T-helper 2 cell treated with Interferon-gamma antibody and Interleukin-4, amounts not matched to agents 100 ng/mL and 5 ng/mL, for 36 hours (primary cell): Measurements from ENCODE around the gene LGALS9C. TPM values are rescaled to one million over a fixed set of nuclear protein-coding genes. Genes with fewer than 3 reads are reported as not detected.
"Not testable (repeated sequence)": the region's sequence is repeated elsewhere in the genome, so short reads cannot be mapped to it uniquely, and the experiment has no call there.

ENCODE experiments used
- intact Hi-C: fragments of 100-400 bp; cut with micrococcal nuclease; formaldehyde crosslinking; loops from one replicate; pipeline ENCODE4 v1.15.1; 2023
- total RNA-seq: library from RNA; stranded (reverse); gene quantifications from 2 replicates; pipeline ENCODE4 v1.2.3, GENCODE V29; 2022

LGALS9C gene
- 5.8 and 6.3 TPM in 2 replicates for total RNA-seq

- intact Hi-C loops = not testable (repeated sequence)
Observed at GRCh38 chr17:18476508-18477308, at the start of gene LGALS9C. LGALS9C (plus strand) TSS chr17:18476789; CDS start chr17:18476855, 66 bp downstream.

- intact Hi-C loops = not testable (repeated sequence)
Observed at GRCh38 chr17:18432206-18432605, 44.4 kb upstream of the LGALS9C start.

- intact Hi-C loops = not testable (repeated sequence)
Observed at GRCh38 chr17:18439465-18439870, 37.1 kb upstream of the LGALS9C start.

GRCh38 chr17:18442093-18442492 is 34.5 kb upstream of the LGALS9C start:
- intact Hi-C loops = not testable (repeated sequence)

- intact Hi-C loops = not testable (repeated sequence)
Observed at GRCh38 chr17:18442532-18442931, 34.1 kb upstream of the LGALS9C start.

- intact Hi-C loops = not testable (repeated sequence)
Observed at GRCh38 chr17:18447476-18448205, 28.9 kb upstream of the LGALS9C start.

GRCh38 chr17:18448311-18448710 is 28.3 kb upstream of the LGALS9C start:
- intact Hi-C loops = not testable (repeated sequence)

GRCh38 chr17:18449833-18450232 is 26.8 kb upstream of the LGALS9C start:
- intact Hi-C loops = not testable (repeated sequence)

- intact Hi-C loops = not testable (repeated sequence)
Observed at GRCh38 chr17:18450998-18451397, 25.6 kb upstream of the LGALS9C start.

- intact Hi-C loops = not testable (repeated sequence)
Observed at GRCh38 chr17:18451969-18452368, 24.6 kb upstream of the LGALS9C start.

- intact Hi-C loops = not testable (repeated sequence)
Observed at GRCh38 chr17:18459035-18459434, 17.6 kb upstream of the LGALS9C start.

GRCh38 chr17:18463831-18464502 is 12.6 kb upstream of the LGALS9C start:
- intact Hi-C loops = not testable (repeated sequence)

GRCh38 chr17:18466250-18466983 is 10.2 kb upstream of the LGALS9C start:
- intact Hi-C loops = not testable (repeated sequence)

- intact Hi-C loops = not testable (repeated sequence)
Observed at GRCh38 chr17:18467001-18467400, 9.6 kb upstream of the LGALS9C start.

- intact Hi-C loops = not testable (repeated sequence)
Observed at GRCh38 chr17:18468472-18469171, 8.0 kb upstream of the LGALS9C start.

- intact Hi-C loops = not testable (repeated sequence)
Observed at GRCh38 chr17:18469837-18470236, 6.8 kb upstream of the LGALS9C start.

GRCh38 chr17:18470345-18470930 is 6.2 kb upstream of the LGALS9C start:
- intact Hi-C loops = not testable (repeated sequence)

- intact Hi-C loops = not testable (repeated sequence)
Observed at GRCh38 chr17:18473967-18474366, 2.6 kb upstream of the LGALS9C start.

- intact Hi-C loops = not testable (repeated sequence)
Observed at GRCh38 chr17:18474754-18475153, 1.8 kb upstream of the LGALS9C start.

GRCh38 chr17:18477367-18477766 is 778 bp downstream of the LGALS9C start:
- intact Hi-C loops = not testable (repeated sequence)
